ENCODE results near the gene NCAM1.
"Not testable (repeated sequence)": the region's sequence is repeated elsewhere in the genome, so short reads cannot be mapped to it uniquely, and the experiment has no call there.

NCAM1 gene

DNA sequence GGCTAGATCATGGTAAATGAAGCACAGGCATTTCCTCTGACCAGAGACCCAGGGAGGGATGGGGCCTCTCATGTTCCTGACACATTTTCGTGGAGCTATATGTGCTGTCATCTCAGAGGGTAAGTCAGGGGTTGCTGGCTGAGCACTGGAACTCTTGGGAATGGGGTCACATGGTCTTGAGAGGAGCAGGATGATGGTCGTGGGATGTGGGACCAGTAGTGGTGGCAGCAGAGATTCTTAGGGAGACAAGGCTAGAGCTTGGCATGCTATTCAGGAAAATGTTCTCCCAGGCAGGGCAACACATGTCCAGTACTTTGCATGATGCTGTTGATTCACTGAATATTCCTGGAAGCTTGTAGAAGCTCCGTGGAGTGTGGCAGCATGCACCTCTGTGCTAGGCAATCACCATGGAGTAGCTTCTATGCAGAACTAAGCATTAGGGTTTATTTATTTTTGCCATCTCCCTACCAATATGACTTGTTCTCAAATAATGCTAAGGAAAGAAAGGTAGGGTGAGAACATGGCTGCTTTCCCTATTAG, 321.7 kb downstream of the NCAM1 start:
- no peak for DNase-seq

DNA sequence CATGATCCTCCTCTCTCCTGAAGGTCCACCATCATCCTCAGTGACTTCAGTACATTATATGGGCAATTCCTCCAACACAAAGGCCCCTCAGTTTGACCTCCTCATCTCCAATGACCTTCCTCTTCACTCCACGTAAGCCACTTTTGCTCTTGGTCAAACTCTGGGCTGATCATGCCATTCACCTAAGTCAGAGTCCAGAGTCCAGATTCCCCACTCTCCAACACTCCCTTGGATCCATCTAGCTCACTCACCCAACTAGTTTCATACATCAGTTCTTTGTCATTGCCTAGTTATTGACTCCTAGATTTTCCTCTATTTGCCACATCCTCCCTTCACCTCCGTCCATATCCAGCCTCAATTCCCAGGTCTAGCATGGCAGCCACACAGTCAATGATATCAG, 322.7 kb downstream of the NCAM1 start:
- no peak for DNase-seq

DNA sequence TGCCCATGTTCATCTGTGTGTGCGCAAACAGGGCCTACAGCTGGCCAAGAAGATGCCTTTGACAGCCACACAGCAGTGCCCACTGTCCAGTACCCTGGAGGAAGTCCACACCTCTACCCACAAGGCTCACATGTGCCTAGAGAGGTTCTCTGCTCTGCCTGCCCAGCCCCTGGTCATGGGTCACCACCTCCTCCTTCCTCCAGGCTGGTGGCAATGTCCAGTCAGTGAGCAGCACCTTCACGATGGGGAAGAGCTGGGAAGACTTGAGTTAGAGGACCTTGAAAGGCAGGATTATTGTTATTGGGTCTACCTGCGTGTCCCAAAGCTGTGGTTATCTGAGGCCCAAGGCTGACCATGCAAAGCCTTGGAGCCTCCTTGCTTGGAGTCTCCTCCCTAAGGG, 324.8 kb downstream of the NCAM1 start:
- no peak for DNase-seq

DNA sequence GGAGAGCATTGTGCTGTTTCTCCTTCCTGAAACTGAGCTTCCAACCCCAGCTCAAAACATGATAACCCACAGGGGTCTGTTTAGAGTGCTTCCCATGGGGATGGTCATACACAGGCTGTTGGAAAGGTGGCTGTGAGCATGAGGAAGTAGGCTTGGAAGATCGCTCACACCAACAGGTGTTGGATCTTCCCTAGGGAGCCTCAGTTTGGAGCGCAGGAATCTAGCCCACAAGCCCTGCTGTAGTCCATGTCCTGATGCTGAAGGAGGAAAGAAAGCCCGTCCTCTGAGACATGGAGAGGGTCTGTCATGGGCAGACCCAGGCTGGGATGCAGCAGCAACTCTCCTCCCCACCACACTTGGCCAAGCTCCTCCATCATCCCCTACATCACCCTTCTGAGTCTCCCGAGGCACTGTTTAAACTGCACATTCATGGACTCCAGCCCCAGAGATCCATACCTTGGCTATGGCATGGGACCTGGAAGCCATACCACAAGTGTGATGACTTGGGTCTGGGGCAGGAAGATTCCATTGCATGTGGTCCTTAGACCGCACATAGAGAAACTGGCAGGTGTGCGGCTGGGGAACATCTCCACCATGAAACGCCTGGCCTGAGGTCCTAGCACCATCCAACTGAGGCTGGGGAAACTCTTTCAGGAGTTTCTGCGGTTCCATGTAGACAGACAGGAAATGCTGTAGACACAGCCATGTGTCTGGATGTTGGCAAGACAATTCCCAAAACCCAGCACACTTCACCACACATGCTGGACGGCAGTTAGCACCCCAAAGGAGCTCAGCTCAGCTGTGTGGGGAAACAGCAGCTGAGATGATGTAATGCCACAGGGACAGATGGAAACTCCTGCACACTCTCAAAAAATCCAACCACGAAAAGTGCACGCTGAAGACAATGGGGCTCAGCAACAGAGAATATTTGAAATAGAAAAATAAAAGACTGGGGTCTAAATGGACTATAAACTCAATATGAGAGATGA, 325.6 kb downstream of the NCAM1 start:
- no peak for DNase-seq

DNA sequence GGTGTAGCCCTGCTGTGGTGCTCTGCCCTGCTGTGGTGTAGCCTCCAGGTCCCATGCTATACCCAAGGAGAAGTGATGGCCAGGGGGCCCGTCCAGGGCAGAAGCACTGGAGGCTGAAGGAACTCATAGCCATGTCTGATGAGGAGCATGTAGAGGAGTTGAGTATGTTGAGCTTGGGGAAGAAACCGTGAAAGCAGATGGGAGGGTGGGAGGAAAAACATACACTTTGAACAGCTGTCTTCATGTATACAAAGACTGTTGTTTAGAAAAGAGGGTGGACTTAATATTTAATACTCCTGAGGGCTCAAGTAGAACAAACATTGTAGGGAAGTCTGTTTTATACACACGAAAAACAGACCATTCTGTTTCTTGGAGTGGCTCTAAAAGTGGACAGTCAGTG, 326.6 kb downstream of the NCAM1 start:
- no peak for DNase-seq

DNA sequence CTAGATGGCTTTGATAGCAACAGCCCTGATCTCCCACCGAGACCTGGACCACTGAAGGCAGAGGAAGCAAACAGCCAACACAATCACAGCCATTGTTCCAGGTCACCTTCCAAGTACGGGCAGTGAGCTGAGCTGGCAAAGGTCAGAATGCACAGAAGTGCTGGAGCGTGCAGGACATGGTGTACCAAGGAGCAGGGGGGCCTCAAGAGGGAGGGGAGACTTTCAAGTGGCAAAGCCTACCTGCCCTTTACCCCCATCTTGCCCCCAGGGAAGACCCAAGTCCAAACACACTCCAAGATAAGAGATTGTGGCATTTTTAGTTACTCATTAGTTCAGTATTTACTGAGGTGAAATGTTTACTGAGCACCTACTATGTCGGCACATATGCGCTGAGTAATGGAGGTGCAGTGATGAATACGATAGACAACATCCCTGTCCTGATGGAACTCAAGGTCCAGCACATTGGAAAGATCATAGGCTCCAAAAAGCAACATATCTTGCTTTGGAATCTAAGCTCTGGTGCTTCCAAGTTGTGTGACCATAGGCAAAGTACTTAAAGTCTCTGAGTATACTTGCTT, 327.2 kb downstream of the NCAM1 start:
- DNase-seq, result no peak

DNA sequence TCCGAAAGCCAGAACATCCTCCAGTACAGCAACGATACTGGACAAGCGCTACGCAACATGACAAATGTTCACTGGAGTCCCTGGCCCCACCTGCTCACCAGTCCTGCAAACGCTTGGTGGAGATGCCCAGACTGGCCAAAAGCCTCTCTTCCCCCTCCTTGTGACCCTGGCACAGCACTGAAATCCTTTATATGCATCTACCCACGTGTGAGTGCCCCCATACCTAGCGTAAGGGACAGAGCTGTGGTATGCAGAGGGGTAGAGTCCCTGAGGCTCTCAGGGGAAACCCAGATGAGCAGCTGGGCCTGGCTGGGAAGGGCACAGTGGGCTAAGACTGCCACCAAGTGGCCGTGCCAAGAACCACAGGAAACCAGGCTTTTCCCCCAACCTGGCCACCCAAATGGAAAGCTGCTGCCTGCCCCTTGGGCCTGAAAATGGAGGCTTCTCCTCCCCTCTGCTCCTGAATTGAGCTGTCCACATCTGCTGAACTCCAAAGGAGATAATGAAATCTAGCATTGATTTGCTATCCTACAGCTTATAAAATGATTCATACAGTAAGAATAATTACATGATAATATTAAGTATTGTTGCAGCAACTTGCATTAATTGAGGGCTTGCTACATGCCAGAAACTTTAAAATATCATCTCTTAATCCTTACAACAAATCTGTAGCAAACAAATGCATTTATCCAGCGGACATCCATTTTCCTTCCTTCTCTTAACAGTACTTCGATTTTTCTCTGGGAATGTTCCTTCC, 328.4 kb downstream of the NCAM1 start:
- peak; percentile 46 for DNase-seq

DNA sequence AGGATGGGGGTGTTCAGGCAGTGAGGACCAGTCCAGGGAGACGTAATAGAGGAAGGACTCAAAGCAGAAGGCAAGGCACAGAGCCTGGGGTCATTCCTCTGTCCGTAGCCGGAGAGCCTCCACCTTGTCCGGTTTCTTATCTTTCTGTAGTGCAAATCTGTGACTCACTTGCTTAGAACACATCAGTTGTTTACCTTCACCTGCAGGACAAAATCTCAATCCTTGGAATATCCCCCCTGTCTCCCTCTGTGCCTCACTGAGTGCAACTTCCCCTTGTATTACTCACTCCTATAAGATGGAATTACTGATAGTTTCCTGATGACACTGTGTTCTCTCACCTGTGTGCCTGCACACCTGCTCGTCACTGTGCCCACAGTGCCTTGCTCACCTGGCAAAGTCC, 332.7 kb downstream of the NCAM1 start:
- DNase-seq, result no peak

DNA sequence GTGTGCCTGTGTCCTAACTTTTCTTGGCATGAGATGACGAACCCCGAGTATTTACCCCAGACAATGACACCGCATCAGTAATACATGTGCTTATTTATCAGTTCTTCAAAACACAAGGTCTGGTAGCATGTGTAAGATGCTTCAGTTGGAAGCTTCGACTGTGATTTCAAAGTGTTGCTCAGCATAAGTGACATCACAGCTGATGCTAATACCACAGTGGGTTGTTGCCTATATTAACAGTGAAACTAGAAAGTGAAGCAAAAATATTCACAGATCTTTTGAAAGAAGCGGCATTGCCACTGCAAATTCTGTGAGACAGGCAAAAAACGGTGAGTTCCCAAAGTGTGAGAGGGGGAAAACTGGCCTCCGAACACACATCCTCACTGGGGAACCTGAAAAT, 334.8 kb downstream of the NCAM1 start:
- DNase-seq, result no peak

DNA sequence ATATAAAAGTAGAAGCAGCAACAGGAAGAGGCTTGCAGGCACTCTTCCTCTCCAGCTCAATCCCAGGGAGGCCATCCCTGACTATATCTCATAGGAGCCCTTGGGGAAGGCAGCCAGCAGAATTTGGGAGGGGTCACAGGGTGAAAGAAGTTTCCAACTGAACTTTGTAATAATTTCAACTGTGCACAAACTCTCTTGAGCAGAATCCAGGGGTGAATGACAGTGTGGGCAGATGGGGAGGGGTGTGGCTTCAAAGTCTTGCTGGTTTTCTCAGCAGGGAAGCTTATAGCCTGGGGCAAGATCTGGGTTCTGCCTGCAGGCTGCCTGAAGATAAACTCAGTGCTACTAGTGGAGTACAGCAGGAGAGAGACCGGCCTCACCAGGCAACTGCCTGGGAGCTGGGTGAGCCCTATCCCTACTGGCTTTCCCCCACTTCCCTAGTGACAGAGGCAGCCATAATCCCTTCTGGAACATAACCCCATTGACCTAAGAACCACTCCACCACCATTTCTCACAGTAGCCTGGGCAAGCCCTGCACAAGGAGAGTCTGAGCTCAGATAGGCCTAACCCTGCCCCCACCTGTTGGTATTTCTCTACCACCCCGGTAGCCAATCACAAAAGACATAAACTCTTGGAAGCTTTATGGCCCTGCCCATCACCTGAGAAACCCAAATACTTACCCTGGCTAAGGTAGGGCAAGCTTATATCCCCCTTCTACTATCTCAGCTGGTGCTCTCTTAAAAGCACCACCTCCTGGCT, 335.4 kb downstream of the NCAM1 start:
- DNase-seq, result no peak

DNA sequence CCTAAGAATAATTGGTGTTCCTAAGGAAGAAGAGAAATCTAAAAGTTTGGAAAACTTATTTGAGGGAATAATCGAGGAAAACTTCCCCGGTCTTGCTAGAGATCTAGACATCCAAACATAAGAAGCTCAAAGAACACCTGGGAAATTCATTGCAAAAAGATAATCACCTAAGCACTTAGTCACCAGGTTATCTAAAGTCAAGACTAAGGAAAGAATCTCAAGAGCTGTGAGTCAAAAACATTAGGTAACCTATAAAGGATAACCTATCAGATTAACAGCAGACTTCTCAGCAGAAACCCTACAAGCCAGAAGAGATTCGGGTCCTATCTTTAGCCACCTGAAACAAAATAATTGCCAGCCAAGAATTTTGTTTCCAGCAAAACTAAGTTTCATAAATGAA, 337.3 kb downstream of the NCAM1 start:
- DNase-seq, result not testable (repeated sequence)

DNA sequence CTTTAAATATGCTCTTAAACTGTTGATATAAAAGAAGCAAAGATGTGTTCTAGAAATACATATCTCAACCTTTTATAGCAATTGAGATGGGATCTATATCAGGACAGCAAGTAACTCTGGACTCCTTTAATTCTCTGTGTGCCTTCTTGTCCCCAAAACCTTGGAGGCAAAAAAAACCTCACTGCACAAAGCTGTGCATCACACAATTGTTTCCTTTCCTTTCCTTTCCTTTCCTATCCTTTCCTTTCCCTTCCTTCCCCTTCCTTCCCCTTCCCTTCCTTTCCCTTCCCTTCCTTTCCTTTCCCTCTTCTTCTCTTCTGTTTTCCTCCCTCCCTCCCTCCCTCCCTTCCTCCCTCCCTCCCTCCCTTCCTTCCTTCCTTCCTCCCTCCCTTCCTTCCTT, 343.7 kb downstream of the NCAM1 start:
- no peak for DNase-seq

DNA sequence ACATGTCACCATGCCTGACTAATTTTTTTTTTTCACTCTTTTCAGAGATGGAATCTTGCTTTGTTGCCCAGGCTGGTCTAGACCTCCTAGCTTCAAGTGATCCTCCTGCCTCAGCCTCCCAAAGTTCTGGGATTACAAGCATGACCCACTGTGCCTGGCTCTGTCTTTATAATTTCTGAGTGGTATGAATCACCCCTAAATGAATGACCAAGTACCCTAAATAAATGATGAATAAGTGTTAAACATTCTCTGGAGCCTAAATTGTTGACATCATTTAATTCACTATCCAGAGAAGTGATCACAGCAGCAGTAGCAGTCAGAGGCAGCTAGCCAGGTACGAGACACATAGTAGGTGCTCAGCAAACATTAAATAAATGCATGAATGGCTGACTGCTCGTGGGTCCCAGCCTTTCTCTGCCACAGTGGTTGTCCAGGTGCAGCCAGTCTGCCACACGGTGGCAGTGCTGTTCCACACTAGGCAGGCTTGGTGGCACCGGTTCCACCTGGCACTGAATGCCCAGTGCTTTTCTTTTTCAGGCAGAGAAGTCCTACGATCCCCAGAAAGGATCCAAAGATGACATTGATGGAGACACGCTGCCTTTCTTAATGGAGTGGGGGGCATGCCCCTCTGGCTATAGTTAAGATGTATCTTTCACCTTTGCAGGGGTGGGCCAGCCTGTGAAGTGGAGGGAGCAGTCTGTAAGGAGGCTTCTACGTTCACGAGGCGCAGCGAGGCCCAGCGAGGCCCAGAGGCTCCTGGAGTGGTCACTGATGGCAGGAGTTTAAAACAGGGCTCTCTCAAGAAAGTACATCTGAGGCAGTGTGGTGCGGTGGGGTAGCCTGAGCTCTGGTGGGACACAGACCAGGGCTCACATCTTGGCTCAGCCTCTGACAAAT, 344.5 kb downstream of the NCAM1 start:
- peak; percentile 54 for DNase-seq

DNA sequence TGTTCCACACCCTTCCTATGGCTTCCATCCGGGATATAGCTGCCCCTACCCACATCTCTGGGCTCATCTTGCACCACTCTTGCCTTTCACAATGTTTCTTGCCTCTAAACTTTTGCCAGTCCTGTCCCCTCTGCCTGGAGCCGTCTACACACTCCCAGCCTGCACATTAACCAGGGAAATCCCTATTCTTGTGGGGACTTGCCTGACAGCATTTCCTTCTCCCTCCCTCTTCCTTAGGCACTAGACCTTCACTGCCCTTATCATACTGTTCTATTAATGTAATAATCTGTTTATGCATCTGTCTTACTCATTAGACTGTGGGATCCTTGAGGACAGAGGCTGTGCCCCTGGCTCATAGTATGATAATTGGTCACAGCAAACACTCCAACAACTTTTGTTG, 347.4 kb downstream of the NCAM1 start:
- DNase-seq, result no peak

DNA sequence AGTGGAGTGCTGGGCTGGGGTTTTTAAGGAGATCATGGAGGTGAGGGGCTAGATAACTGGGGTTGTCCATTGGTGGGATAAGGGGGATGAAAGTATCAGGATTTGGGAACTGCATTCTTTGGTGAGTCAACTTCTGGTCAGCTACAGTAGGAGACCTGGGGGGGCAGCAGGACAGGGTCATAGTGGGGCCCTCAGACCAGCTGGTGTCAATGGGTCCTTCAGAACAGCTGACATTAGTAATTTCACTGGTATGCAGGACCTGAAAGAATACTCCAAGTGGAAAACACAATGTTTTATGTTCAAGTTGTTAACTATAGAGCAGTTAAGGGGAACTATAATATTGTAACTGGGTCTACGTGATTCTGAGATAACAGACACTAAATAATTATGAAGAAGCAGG, 350.3 kb downstream of the NCAM1 start:
- no peak for DNase-seq

DNA sequence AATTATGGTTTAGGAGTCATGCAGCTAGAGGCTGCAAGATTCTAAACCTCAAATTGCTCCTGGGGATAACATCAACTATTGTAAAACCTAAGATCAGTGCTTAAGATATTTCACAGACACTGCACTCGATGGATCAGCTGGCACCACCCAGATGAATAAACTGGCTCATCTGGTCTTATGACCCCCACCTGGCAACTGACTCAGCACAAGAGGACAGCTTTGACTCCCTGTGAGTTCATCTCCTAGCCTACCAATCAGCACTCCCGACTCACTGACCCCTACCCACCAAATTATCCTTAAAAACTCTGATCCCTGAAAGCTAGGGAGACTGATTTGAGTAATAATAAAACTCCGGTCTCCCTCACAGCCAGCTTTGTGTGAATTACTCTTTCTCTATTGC, 352.4 kb downstream of the NCAM1 start:
- no peak for DNase-seq

DNA sequence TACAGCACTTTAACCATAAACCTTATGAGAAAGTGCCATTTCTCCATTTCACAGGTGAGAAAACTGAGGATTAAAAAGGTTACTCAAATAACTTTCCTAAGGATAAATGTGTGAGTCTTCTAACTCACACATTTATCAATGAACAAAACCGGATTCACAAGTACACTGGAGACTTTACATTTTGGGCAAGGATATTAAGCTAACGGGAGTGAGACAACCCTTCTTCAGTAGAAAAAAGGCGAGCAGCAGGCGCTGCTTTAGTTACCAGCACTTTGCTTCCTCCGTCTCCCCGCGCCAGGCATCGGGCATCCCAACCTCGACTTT, 352.8 kb downstream of the NCAM1 start:
- no peak for DNase-seq

DNA sequence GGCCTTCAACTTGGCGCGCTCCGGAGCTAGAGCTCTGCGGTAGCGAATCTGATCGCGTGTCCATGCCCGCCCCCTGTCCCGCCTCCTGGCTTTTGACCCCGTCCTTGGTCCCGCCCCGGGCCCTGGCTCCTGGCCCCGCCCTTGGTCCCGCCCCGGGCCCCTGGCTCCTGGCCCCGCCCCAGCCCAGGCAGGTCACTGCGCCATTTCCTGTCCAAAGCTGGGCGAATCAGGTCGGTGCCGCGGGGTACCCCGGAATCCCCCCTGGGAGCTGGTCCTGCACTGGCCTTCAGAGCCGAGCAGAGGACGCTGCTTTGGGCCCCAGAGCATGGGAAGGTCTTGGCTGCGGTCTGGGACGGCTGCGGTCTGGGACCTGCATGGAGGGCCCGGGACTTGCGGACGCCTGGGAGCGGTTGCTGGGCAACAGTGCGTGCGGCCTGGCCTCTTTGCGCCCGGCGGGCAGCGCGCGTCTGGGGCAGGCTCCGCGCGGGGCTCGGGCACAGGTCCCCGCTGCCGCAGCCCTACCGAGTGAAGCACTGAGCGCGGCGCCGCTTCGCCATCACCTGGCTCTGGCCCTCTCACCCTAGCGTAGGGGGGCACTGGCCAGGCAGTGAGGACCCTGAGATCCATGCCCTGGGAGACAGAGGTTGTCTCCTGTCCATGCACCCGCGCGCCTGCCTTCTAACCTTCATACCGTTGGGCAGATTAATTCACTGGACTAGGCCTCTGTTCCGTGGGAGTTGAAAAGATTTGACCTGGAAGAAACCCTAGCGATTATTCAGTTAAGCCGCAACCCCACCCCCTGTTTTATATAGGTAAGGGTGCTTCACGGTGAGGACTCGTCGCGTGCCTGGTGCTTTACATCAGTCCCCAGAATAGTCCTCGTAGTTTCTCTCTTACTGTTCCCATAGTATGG, 353.4 kb downstream of the NCAM1 start, which contains the start of gene TTC12:
Gene TTC12 (plus strand): TSS at position 195 of the 913 bp plus-strand sequence. CDS start 1,675 bp downstream, outside the sequence.
- peak; percentile 95 for DNase-seq

DNA sequence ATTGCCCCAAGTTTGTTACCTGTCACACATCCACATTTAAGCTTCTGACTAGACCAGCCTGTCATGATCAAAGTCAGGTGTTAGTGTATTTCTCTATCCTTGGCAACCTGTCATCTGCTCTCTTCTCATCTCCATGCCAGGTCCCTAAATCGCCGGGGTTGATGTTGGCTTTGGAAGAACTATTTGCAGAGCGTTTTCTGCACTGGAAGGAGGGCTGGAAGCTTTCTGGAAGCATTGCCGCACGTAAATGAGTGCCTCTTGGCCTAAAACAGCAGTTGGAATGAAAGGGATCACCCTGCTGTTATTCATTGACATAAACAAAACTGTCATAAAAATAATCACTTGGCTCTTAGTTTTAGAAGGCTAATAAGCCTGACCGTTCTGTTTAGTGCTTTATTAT, 354.6 kb downstream of the NCAM1 start:
- DNase-seq, result no peak

DNA sequence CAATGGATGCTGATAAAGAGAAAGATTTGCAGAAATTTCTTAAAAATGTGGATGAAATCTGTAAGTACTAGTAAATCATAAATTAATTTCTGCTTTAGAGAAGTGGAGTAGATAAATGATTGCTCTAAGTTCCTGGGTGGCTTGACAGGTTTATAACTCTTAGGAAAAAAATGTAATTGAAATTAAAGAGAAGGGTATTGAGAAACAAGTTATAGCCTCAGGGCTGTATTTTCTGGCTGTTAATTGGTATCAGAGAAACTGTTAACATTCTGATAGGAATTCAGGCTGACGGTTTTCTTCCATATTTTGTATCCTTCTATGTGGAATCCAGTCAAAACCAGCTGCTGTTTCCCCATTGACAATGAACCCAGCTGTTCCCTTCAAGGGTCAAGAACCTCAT, 355.0 kb downstream of the NCAM1 start:
- no peak for DNase-seq

DNA sequence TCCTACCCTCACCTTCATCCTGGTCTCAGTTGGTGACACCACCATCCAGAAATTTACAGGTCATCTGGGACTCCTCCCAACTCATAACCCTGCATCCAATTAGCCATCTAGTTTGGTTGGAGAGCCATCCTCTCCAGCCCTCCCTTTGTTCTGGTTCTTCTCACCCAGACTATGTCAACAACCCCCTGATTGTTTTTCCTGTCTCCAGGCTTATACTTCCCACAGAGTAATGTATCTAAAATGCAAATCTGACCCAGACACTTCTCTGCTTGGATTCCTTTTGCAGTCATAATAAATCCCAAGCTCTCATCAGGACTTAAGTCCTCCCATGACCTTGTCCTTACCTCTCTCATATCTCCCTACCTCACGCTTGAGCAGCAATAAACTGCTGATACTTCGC, 356.1 kb downstream of the NCAM1 start:
- no peak for DNase-seq
